ENCODE measurements around the gene PLXNA4.
A peak's percentile ranks its signal among the peaks of the same experiment; 100 is the strongest.

PLXNA4 gene

DNA sequence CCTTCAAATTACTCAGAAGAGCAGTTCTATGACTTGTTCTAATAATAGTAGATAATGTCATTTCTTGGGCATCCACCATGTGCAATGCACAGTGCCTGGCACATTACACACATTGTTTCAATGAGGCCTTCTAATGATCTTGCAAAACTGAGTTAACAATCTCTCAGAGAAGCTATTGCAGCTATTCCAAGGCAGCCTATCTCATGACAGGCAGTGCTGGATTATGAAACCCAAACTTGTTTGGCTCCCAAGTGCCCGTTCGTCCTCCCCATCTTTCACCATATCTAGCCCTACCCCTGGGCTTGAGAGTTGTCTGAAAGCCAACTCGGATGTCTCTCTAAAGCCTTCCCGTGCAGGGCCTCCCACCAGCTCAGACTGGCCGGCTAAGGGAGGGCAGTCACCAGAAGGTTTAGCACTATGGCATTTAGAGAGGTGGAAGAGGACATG lies 405.1 kb downstream of the PLXNA4 start (continued):
- TF ChIP-seq, protein P1, sequence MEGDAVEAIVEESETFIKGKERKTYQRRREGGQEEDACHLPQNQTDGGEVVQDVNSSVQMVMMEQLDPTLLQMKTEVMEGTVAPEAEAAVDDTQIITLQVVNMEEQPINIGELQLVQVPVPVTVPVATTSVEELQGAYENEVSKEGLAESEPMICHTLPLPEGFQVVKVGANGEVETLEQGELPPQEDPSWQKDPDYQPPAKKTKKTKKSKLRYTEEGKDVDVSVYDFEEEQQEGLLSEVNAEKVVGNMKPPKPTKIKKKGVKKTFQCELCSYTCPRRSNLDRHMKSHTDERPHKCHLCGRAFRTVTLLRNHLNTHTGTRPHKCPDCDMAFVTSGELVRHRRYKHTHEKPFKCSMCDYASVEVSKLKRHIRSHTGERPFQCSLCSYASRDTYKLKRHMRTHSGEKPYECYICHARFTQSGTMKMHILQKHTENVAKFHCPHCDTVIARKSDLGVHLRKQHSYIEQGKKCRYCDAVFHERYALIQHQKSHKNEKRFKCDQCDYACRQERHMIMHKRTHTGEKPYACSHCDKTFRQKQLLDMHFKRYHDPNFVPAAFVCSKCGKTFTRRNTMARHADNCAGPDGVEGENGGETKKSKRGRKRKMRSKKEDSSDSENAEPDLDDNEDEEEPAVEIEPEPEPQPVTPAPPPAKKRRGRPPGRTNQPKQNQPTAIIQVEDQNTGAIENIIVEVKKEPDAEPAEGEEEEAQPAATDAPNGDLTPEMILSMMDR (tag by site-specific recombination; IDR thresholded peaks at IDR 0.05) = no peak
- no peak for TF ChIP-seq MZF1 (tag by site-specific recombination; IDR thresholded peaks at IDR 0.05; ENCODE audit: borderline replicate concordance)
- TF ChIP-seq ZNF768 (tag by site-specific recombination; IDR thresholded peaks at IDR 0.05) = no peak
- TF ChIP-seq ZNF366 (tag by site-specific recombination; conservative IDR thresholded peaks at IDR 0.05) = no peak
- TF ChIP-seq ZNF488 (tag by site-specific recombination; IDR thresholded peaks at IDR 0.05) = no peak
- TF ChIP-seq ZNF654 (tag by site-specific recombination; IDR thresholded peaks at IDR 0.05; ENCODE audit: low read depth) = no peak
- no peak for TF ChIP-seq PRDM1 (tag by site-specific recombination; IDR thresholded peaks at IDR 0.05)
- no peak for TF ChIP-seq ZBTB48 (tag by site-specific recombination; IDR thresholded peaks at IDR 0.05)
- no peak for TF ChIP-seq ZNF146 (tag by site-specific recombination; IDR thresholded peaks at IDR 0.05)

GRCh38 chr7:132169730-132170129 lies 406.5 kb downstream of the PLXNA4 start:
- Histone ChIP-seq H3K36me3 (ENCODE audit: control insufficient read depth in 2 of 2, insufficient read depth in 1 of 2, low read length in 2 of 2) (no peaks in the 10 kb centered on the region), H3K4me3 (ENCODE audit: low read depth, low read length) (no peak overlapping the region), H3K27ac (ENCODE audit: extremely low read depth, low read depth, low read length) (no peak overlapping the region), H3K9me3 (ENCODE audit: control insufficient read depth, insufficient read depth, low read depth, low read length) (no peaks in the 10 kb centered on the region), H3K4me1 (ENCODE audit: control insufficient read depth, insufficient read depth, low read length) (no peaks in the 10 kb centered on the region)
- ChIA-PET POLR2A (no interaction called here), CTCF (interaction anchor here (0.6 kb wide), 1 partner anchor 104 kb away, joined by 4 read pairs; no protein-coding TSS in a partner anchor)
- peak; percentile 20; the same call in 1 of the 2 replicates for TF ChIP-seq GLIS1 (tag by site-specific recombination; IDR thresholded peaks at IDR 0.05)
- TF ChIP-seq MEIS1 (CRISPR knock-in tag; IDR thresholded peaks at IDR 0.05; ENCODE audit: borderline replicate concordance) = no peak
- TF ChIP-seq ZFHX2 (tag by site-specific recombination; conservative IDR thresholded peaks at IDR 0.05) = 0 out of 2 replicates have a peak, but pooled peaks have one; percentile 12
- no peak for TF ChIP-seq ZSCAN4 (tag by site-specific recombination; IDR thresholded peaks at IDR 0.05)
- peak; percentile 72 for TF ChIP-seq ZIC2 (tag by site-specific recombination; IDR thresholded peaks at IDR 0.05)
- TF ChIP-seq ZNF174 (tag by site-specific recombination; IDR thresholded peaks at IDR 0.05) = no peak
- TF ChIP-seq ZNF518A (tag by site-specific recombination; conservative IDR thresholded peaks at IDR 0.05; ENCODE audit: low read depth) = no peak

Measured in HEK293 (cell line).